K562 (cell line): ENCODE results near the gene GRXCR2. TPM values are rescaled to one million over a fixed set of nuclear protein-coding genes. Genes with fewer than 3 reads are reported as not detected.
"Not testable (repeated sequence)": the region's sequence is repeated elsewhere in the genome, so short reads cannot be mapped to it uniquely, and the experiment has no call there.

Source experiments
- ATAC-seq: fragments of 200-7000 bp; cut with Tn5 transposase; 3 replicates; pipeline ENCODE4 v1.9.1; 2020; ENCODE audit warnings: moderate library complexity
- BruUV-seq: library from RNA; stranded (reverse); fragments of 400-500 nt; replicated peaks from 2 replicates; lab custom pipeline; 2021; lab: Mats Ljungman, UMichigan
- CTCF ChIA-PET: fragments of 300-600 bp; formaldehyde crosslinking; extraction: SDS; loops from one replicate; lab custom pipeline; 2021; ENCODE audit warnings: low intra/inter-chr PET ratio; lab: Yijun Ruan, JAX
- POLR2A ChIA-PET: fragments of 300-600, 350-650 bp; sonication (Branson Sonifier 250); formaldehyde crosslinking; extraction: SDS; loops from one replicate; lab custom pipeline; 2021; ENCODE audit warnings: antibody characterized with exemption, inconsistent platforms; lab: Yijun Ruan, JAX
- DNase-seq, 4 experiments: peaks; one replicate each; pipeline versions ENCODE4 v3.0.0 to v3.0.0-alpha.2; 2011 to 2018; ENCODE audit warnings: low spot score in 3 of 4, mixed read lengths in 3 of 4; ENCODE audit errors: extremely low read depth in 1 of 4
- FAIRE-seq: peaks from 2 replicates; lab custom pipeline; 2011; peaks lifted over from hg19 to GRCh38; lab: Jason Lieb, UNC
- H2AFZ ChIP-seq: 2 replicates; pipeline ENCODE4 v1.6.0; 2011; ENCODE audit warnings: low read depth, low read length, control low read depth, inconsistent platforms
- H3K27ac ChIP-seq: fragments of 200-600 bp; 3 replicates; pipeline ENCODE4 v1.8.0; 2011; ENCODE audit warnings: low read depth, mild to moderate bottlenecking, control low read depth, inconsistent platforms, low read length, moderate library complexity, mixed read lengths; ENCODE audit errors: extremely low read depth
- H3K27me3 ChIP-seq, 2 experiments: fragments of 300-600 bp in 1 of 2; 2 replicates in 1 of 2; 3 replicates in 1 of 2; pipeline versions ENCODE4 v1.6.0 to v1.8.0; 2011; ENCODE audit warnings: inconsistent platforms in 2 of 2, low read length in 2 of 2, mild to moderate bottlenecking in 1 of 2, mixed read lengths in 1 of 2, moderate library complexity in 1 of 2; ENCODE audit not compliant: control insufficient read depth in 2 of 2, insufficient read depth in 2 of 2
- H3K36me3 ChIP-seq: fragments of 300-600 bp; 3 replicates; pipeline ENCODE4 v1.8.0; 2011; ENCODE audit warnings: mild to moderate bottlenecking, low read length, inconsistent platforms; ENCODE audit not compliant: control insufficient read depth, insufficient read depth
- H3K4me1 ChIP-seq, 2 experiments: fragments of 200-600 bp in 1 of 2; replicated peaks in 1 of 2; 2 replicates in 1 of 2; 3 replicates in 1 of 2; pipeline versions ENCODE4 v1.5.1 to v1.8.0; 2011; ENCODE audit warnings: inconsistent platforms in 2 of 2, low read length in 2 of 2, mild to moderate bottlenecking in 1 of 2, mixed read lengths in 1 of 2, moderate library complexity in 1 of 2; ENCODE audit not compliant: control insufficient read depth in 2 of 2, insufficient read depth in 2 of 2
- H3K4me2 ChIP-seq: 2 replicates; pipeline ENCODE4 v1.6.1; 2011; ENCODE audit warnings: low read length, control low read depth, inconsistent platforms, mixed read lengths; ENCODE audit not compliant: insufficient read depth
- H3K4me3 ChIP-seq: fragments of 200-600 bp; sonication (generic), shearing (Covaris generic); 2 replicates; pipeline ENCODE4 v1.5.1; 2016; ENCODE audit warnings: control low read depth, inconsistent platforms
- H3K79me2 ChIP-seq: fragments of 200-600 bp; 3 replicates; pipeline ENCODE4 v1.8.0; 2011; ENCODE audit warnings: low read length, inconsistent platforms; ENCODE audit not compliant: control insufficient read depth, insufficient read depth
- H3K9ac ChIP-seq, 2 experiments: 2 replicates each; pipeline versions ENCODE4 v1.6.0 to v1.6.1; 2011; ENCODE audit warnings: low read depth in 2 of 2, low read length in 2 of 2, control low read depth in 1 of 2, inconsistent platforms in 1 of 2, mild to moderate bottlenecking in 1 of 2, mixed read lengths in 1 of 2; ENCODE audit not compliant: insufficient read depth in 1 of 2
- H3K9me1 ChIP-seq: one replicate; pipeline ENCODE4 v1.6.0; 2011; ENCODE audit warnings: inconsistent platforms, mild to moderate bottlenecking, low read length, moderate library complexity; ENCODE audit not compliant: control insufficient read depth, insufficient read depth
- H3K9me3 ChIP-seq: replicated peaks from 2 replicates; pipeline ENCODE4 v1.5.1; 2011; ENCODE audit warnings: low read depth, low read length, inconsistent platforms; ENCODE audit not compliant: control insufficient read depth, insufficient read depth
- H4K20me1 ChIP-seq: replicated peaks from 2 replicates; pipeline ENCODE4 v1.6.1; 2011; ENCODE audit warnings: low read length, inconsistent platforms, mixed read lengths; ENCODE audit not compliant: control insufficient read depth, insufficient read depth
- CBFB ChIP-seq: sonication (generic); formaldehyde crosslinking; IDR thresholded peaks from 2 replicates; pipeline ENCODE4 v1.4.0; 2020; ENCODE audit warnings: mild to moderate bottlenecking, missing genetic modification reagents
- RUNX1 ChIP-seq: sonication (generic); IDR thresholded peaks from 2 replicates; pipeline ENCODE4 v1.6.1; 2016; ENCODE audit warnings: antibody characterized with exemption, low read depth
- SMAD1 ChIP-seq: fragments of 150-350 bp; IDR thresholded peaks from 2 replicates; pipeline ENCODE4 v1.6.1; 2014; ENCODE audit warnings: low read length, low read depth; ENCODE audit not compliant: partially characterized antibody
- TAF1 ChIP-seq: IDR thresholded peaks from 2 replicates; pipeline ENCODE4 v1.6.1; 2011; ENCODE audit warnings: mild to moderate bottlenecking, low read length, moderate library complexity; ENCODE audit not compliant: insufficient read depth, control insufficient read depth, severe bottlenecking; ENCODE audit errors: extremely low read depth
- ZFX ChIP-seq: sonication (generic); formaldehyde crosslinking; IDR thresholded peaks from 2 replicates; pipeline ENCODE4 v1.8.0; 2022; ENCODE audit warnings: mild to moderate bottlenecking, missing genetic modification reagents, moderate library complexity
- ZNF311 ChIP-seq: fragments of 250-450 bp; sonication (Bioruptor Pico); IDR thresholded peaks from 2 replicates; pipeline ENCODE4 v1.4.0; 2020; ENCODE audit warnings: mild to moderate bottlenecking, moderate library complexity
- ZNF431 ChIP-seq: sonication (generic); formaldehyde crosslinking; IDR thresholded peaks from 2 replicates; pipeline ENCODE4 v1.8.0; 2022; ENCODE audit warnings: mild to moderate bottlenecking, missing genetic modification reagents
- ZNF445 ChIP-seq: fragments of 250-450 bp; sonication (Bioruptor Pico); IDR thresholded peaks from 2 replicates; pipeline ENCODE4 v1.4.0; 2020; ENCODE audit warnings: low read depth, mild to moderate bottlenecking, moderate library complexity
- ZNF77 ChIP-seq: fragments of 250-450 bp; sonication (Bioruptor Pico); IDR thresholded peaks from 2 replicates; pipeline ENCODE4 v1.5.0; 2020
- WGBS: fragments of 100-300 bp; shearing (Covaris generic); methylation state at CpG from one replicate; pipeline ENCODE4 v1.1.6; 2016; ENCODE audit warnings: low coverage, mixed read lengths; ENCODE audit not compliant: insufficient coverage; ENCODE audit errors: missing lambda C conversion rate; 5-methylcytosine and 5-hydroxymethylcytosine counted together
- in situ Hi-C: fragments of 300-500 bp; cut with MboI; formaldehyde crosslinking; loops from 4 replicates; pipeline ENCODE4 v1.15.0; 2018; ENCODE audit warnings: inconsistent platforms, mixed read lengths
- intact Hi-C: fragments of 100-400 bp; cut with micrococcal nuclease; formaldehyde crosslinking; loops from 2 replicates; pipeline ENCODE4 v1.14.2; 2022
- polyA plus RNA-seq, 8 experiments: library from polyadenylated mRNA; depleted of rRNA in 4 of 8; stranded (reverse) in 5 of 8; unstranded in 3 of 8; fragments of >200 nt; fragmentation: Nextera tagmentation in 2 of 8; fragmentation: Illumina TruSeq in 1 of 8; extraction: Ambion mirVana in 2 of 8; extraction: Trizol in 1 of 8; gene quantifications; 2 replicates each; pipeline versions ENCODE4 v1.2.1 to v1.2.3, GENCODE V29; 2011 to 2014; ENCODE audit warnings: inconsistent platforms in 1 of 8, missing spikeins in 1 of 8
- total RNA-seq, 7 experiments: library from RNA; depleted of rRNA in 6 of 7; stranded (reverse); fragments of >200 nt in 6 of 7; fragmentation: Illumina TruSeq in 2 of 7; extraction: Trizol in 2 of 7; gene quantifications; 2 replicates each; pipeline versions ENCODE4 v1.2.1 to v1.2.3, GENCODE V29; 2011 to 2021; ENCODE audit warnings: low replicate concordance in 1 of 7
- TF ChIP-seq, protein P1 (sequence below): fragments of 450-650 bp; IDR thresholded peaks from 2 replicates; pipeline ENCODE4 v1.6.1; 2016; ENCODE audit warnings: antibody characterized with exemption
- TF ChIP-seq, protein P2 (sequence below): sonication (generic); formaldehyde crosslinking; IDR thresholded peaks from 2 replicates; pipeline ENCODE4 v1.8.0; 2022; ENCODE audit warnings: mild to moderate bottlenecking, missing genetic modification reagents

Gene GRXCR2
- total and polyA plus RNA-seq, 9 of the 15 experiments (the other 6 are each of a cell fraction or from before 2014, with no cell fraction given), result not detected

DNA sequence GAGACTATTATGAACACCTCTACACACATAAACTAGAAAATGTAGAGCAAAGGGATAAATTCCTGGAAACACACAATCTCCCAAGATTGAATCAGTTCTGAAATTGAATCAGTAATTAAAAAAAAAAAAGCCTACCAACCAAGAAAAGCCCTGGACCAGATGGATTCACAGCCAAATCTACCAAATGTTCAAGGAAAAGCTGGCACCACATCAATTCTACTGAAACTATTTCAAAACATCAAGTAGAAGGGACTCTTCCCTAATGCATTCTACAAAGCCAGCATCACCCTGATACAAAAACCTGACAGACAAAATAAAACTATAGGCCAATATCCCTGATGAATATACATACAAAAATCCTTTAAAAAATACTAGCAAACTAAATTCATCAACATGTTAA is 25.4 kb upstream of the GRXCR2 start:
- no TSS peak for BruUV-seq
- intact Hi-C loops (no loop called here), in situ Hi-C loops (no loop called here)
- no peak overlapping the region for H2AFZ ChIP-seq
- ChIA-PET POLR2A (no interaction called here), CTCF (no interaction called here)
- H3K9me3 ChIP-seq, result no peaks in the 10 kb centered on the region
- H3K27ac ChIP-seq, result no peak overlapping the region
- no peak overlapping the region for H3K4me2 ChIP-seq
- FAIRE-seq (no peak), ATAC-seq (no peak), DNase-seq (no peak)
- no peaks in the 10 kb centered on the region for H3K27me3 ChIP-seq
- H3K36me3 ChIP-seq, result no peaks in the 10 kb centered on the region
- TF ChIP-seq ZFX (CRISPR knock-in tag) (no peak), SMAD1 (no peak), TAF1 (no peak), CBFB (CRISPR knock-in tag) (no peak), ZNF431 (CRISPR knock-in tag) (no peak), ZNF77 (CRISPR knock-in tag) (no peak), RUNX1 (no peak), ZNF311 (CRISPR knock-in tag) (no peak), ZNF445 (no peak)
- TF ChIP-seq, protein P1, sequence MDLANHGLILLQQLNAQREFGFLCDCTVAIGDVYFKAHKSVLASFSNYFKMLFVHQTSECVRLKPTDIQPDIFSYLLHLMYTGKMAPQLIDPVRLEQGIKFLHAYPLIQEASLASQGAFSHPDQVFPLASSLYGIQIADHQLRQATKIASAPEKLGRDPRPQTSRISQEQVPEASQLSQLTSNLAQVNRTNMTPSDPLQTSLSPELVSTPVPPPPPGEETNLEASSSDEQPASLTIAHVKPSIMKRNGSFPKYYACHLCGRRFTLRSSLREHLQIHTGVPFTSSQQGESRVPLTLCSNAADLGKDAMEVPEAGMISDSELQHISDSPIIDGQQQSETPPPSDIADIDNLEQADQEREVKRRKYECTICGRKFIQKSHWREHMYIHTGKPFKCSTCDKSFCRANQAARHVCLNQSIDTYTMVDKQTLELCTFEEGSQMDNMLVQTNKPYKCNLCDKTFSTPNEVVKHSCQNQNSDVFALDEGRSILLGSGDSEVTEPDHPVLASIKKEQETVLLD, result no peak
- TF ChIP-seq, protein P2, sequence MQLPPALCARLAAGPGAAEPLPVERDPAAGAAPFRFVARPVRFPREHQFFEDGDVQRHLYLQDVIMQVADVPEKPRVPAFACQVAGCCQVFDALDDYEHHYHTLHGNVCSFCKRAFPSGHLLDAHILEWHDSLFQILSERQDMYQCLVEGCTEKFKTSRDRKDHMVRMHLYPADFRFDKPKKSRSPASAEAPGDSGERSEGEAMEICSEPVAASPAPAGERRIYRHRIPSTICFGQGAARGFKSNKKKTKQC (CRISPR knock-in tag), result no peak
- H4K20me1 ChIP-seq, result no peaks in the 10 kb centered on the region
- no peak overlapping the region for H3K9ac ChIP-seq
- no peaks in the 10 kb centered on the region for H3K4me1 ChIP-seq
- no peaks in the 10 kb centered on the region for H3K9me1 ChIP-seq
- H3K4me3 ChIP-seq, result no peak overlapping the region
- H3K79me2 ChIP-seq, result no peaks in the 10 kb centered on the region

DNA sequence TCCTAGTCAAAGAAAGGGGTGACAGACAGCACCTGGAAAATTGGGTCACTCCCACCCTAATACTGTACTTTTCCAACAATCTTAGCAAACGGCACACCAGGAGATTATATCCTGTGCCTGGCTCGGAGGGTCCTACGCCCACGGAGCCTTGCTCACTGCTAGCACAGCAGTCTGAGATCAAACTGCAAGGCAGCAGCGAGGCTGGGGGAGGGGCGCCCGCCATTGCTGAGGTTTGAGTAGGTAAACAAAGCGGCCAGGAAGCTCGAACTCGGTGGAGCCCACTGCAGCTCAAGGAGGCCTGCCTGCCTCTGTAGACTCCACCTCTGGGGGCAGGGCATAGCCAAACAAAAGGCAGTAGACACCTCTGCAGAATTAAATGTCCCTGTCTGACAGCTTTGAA is 18.6 kb upstream of the GRXCR2 start:
- POLR2A ChIA-PET, H3K9ac ChIP-seq, H4K20me1 ChIP-seq, H3K27me3 ChIP-seq, BruUV-seq, ATAC-seq, H3K27ac ChIP-seq, H3K4me1 ChIP-seq, H3K9me3 ChIP-seq, DNase-seq, H3K4me3 ChIP-seq, H3K4me2 ChIP-seq, H3K36me3 ChIP-seq, H3K9me1 ChIP-seq, intact Hi-C loops, in situ Hi-C loops, H3K79me2 ChIP-seq, FAIRE-seq: not testable (repeated sequence)
- WGBS, result 19% methylated on average over 10 of the region's 10 CpGs
- CTCF ChIA-PET, result interaction anchor here (0.7 kb wide), 1 partner anchor 43 kb away, joined by 3 read pairs; no protein-coding TSS in a partner anchor
- peak overlapping the region; percentile 55; the same call in 1 of the 2 replicates for H2AFZ ChIP-seq
